A172 (cell line): ENCODE results near the gene PDRG1. TPM values are rescaled to one million over a fixed set of nuclear protein-coding genes. Genes with fewer than 3 reads are reported as not detected.
"Not testable (repeated sequence)": the region's sequence is repeated elsewhere in the genome, so short reads cannot be mapped to it uniquely, and the experiment has no call there.

Experiments
- DNase-seq: peaks from one replicate; pipeline ENCODE4 v3.0.0-alpha.2; 2015; ENCODE audit warnings: low spot score
- total RNA-seq: library from RNA; depleted of rRNA; stranded (reverse); fragments of >200 nt; shearing (Covaris generic); gene quantifications from 2 replicates; pipeline ENCODE4 v1.2.3, GENCODE V29; 2014

Gene PDRG1
- total RNA-seq, 1 experiment from 2014 or later = 7.9 TPM

DNA sequence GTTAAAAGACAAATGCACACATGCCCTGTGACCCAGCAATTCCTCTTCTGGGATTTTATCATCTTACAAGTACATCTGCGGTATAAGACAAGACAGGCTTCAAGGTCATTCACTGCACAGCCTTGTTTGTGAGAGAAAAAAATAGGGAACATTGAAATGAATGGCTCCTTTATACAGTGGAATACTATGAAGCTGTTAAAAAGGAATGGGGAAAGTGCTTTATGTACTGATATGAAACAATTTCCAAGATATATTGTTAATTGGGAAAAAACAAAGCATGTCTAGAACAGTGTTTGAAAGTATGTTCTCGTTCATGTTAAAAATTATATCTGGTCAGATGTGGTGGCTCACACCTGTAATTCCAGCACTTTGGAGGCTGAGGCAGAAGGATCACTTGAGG lies 25.4 kb downstream of the PDRG1 start:
- no peak for DNase-seq

- DNase-seq = no peak
These were observed 26.2 kb downstream of the PDRG1 start for GRCh38 chr20:31925631-31926030.

DNA sequence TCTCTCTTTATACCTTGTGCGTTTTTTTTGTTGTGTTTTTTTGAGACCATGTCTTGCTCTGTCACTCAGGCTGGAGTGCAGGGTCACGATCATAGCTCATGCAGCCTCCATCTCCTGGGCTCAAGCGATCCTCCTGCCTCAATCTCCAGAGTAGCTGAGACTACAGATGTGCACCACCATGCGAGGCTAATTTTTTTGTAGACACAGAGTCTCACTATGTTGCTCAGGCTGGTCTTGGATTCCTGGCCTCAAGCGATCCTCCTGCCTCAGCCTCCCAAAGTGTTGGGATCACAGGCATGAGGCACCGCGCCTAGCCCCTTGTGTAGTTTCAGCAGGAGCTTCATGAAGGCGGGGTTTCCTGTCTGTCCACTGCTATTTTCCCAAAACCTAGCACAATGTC lies 27.3 kb downstream of the PDRG1 start:
- DNase-seq = no peak

DNA sequence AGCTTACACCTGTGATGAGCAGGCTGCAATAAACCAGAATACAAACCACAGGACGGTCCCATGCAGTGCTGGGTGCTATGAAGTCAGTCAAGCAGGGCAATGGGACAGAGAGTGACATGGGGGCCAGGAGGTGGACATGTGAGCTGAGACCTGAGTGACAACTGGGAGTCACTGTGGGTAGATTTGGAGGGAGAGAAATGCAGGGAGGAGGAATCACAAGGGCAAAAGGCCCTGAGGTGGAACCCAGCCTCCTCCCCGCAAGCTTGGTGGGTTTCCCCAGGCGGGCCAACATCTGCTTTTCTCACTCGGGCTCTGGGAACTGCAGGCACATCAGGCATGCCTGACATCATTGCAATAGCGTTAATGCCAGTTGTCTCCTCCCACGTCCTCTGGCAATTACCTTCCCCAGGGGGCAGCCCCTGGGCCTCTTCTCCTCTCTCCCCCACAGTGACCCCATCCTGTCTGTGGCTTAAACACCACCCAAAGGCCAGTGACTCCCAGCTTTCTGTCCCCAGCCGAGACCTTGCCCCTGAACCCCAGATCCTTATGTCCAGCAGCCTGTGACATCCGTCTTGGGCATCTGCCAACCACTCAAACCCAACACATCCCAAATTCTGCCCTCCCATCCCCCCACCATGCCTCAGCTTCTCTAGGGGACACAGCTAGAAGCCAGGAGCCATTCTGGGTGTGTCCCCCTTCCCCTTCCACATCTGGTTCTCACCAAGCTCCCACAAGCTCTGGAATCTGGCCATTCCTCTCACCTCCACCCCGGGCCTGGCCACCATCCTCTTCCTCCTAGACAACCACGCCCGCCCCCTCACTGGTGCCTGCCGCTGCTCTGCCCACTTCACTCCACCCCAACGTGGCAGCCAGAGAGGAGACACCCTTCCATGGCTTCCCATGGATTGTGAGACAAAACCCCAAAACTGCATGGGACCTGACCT lies 28.2 kb downstream of the PDRG1 start:
- DNase-seq = no peak

- DNase-seq = no peak
These were observed 29.3 kb downstream of the PDRG1 start for GRCh38 chr20:31922588-31922987.

DNA sequence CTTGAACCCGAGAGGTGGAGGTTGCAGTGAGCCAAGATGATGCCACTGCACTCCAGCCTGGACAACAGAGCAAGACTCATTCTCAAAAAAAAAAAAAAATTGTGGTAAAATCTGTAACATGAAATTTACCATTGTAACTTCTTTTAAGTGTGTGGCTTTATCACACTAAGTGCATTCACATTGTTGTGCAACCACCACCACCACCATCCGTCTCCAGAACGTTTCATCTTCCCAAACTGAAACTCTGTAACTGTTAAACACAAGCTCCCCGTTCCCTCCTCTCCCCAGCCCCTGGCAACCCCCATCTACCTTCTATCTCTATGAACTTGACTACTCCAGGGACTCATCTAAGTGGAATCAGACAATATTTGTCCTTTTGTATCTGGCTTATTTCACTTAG lies 29.7 kb downstream of the PDRG1 start:
- no peak for DNase-seq

- not testable (repeated sequence) for DNase-seq
These were observed 30.4 kb downstream of the PDRG1 start for GRCh38 chr20:31921480-31921879.

DNA sequence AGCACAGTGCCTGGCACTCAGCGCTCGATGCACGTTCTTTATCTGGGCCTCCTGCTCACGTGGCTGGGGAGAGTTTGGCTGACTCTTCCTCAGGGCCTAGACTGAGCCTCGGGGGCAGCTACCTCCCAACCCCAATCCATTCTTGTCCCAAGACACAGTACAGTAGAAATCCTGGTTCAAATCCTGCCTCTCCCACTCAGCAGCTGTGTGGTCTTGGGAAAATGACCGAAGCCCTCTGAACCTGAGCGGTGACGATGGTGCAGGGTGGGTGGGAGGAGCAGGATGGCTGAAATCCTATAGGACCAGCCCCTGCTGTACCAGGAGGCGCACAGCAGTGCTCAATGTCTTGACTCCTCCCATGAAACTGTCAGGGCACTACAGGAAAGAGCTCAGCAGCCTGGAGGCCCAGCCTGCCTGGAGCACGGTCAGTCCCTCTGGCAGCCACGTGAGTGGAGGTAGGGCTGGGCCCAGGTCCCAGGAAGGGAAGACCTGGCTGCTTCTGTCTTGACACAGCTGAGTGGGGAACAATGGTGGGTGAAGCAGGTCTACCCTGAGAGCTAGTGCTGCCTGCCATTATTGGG lies 31.5 kb downstream of the PDRG1 start:
- DNase-seq = no peak

DNA sequence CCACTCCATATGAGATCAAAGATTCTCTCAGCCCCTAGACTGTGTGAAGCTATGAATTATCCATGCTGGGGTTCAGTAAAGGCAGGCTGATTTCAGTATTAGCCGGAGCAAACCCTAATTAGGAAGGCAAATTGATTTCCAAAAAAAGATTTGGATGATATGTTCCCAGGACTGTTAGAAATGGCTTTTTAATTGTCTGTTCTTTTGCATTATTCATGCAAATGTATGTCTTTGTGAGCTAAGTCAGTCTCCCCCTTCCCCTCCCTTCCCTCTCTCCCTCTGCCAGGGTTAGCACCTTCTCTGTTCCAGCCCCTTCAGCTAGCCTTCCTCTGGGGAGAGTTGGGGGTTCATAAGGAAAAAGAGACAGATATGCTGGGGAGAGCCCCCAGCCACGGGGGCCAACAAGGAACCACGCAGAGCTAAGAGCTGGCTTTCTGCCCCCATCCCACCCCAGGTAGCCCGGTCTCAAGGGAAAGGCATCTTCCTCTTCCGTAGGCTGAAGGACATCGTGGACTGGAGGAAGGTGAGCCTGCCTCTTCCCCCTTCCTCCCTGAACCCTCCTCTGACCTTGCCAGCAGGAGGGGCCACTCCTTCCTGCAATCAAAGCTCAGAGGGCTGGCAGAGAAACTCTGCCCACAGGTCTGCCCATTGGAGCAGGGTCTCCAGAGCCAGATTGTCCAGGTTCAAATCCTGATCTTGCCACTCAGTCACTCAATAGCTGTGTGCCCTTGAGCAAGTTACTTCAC lies 32.3 kb downstream of the PDRG1 start:
- no peak for DNase-seq

DNA sequence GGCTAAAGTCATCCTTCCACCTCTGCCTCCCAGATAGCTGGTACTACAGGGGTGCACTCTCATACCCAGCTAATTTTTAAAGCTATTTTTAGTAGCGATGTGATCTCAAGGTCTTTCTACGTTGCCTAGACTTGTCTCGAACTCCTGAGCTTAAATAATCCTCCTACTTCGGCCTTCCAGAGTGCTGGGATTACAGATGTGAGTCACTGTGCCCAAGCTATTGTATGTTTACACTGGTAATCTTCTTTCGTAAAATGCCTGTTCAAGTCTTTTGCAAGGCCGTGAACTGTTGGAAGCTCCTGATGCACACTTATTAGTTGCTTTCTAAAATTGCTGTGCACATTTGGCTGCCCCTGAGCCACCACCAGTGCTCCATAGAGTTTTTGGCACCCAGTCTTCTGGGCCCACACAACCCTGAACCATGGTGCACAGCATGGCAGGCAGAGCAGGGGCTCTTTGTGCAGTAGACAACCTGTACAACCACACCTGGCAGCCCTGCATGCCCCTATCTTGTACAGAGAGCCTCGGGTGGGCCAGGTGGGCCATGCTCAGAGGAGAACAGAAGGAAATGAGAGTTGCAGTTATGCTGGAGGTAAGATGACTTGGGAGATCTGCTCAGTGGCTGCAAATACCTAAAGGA lies 33.3 kb downstream of the PDRG1 start:
- no peak for DNase-seq

- DNase-seq = not testable (repeated sequence)
These were observed 33.9 kb downstream of the PDRG1 start for GRCh38 chr20:31917962-31918412.

DNA sequence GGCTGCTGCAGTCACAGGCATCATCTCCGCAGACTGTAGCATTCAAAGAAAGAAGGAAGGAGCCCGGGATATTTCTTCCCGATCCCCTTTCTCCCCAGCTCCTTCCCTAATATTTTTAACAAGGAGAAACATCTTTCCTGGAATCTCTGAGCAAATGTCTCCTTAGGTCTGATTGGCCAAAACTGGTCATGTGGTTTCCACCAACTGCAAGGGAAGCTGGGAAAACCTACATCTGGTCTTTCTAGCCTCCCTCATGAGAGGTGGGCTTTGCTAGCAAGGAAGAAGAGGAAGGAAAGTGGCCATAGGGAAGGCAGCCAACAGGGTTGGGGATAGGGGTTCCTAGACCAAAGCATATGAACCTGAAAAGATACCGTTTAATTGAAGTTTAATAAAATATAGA lies 35.1 kb downstream of the PDRG1 start:
- no peak for DNase-seq

DNA sequence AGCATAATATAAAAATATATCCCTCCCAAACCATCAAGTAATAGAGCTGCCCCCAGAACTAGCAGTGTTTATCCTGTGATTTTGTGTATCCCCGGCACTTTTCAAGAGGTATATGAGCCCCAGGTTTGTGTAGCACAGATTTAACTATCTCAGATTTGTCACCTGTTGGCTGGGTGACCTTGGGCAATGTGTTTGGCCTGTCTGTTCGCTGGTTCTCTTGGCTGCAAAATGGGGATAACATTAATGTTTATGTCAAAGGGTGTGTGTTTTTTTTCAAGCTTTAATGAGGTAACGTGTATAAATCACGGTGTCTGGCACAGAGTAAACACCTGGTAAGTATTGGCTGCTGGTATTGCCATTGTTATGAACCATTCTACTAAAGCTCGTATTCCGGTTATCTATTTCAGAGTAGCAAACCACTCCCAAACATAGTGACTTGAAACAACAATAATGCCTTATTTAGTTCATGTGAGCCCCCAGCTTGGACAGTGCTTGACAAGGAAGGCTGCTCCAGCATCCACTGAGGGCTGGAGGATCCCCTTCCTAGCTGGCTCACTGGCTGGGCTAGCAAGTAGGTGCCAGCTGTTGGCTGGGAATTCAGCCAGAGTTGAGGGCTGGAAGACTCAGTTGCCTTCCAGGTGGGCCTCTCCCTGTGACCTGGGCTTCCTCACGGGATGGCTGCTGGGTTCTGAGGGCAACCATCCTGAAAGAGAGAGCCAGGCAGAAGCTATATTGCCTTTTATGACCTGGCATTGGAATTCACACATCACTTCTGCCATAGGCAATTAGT lies 36.2 kb downstream of the PDRG1 start:
- DNase-seq = no peak

GRCh38 chr20:31914170-31914569 lies 37.7 kb downstream of the PDRG1 start:
- no peak for DNase-seq

DNA sequence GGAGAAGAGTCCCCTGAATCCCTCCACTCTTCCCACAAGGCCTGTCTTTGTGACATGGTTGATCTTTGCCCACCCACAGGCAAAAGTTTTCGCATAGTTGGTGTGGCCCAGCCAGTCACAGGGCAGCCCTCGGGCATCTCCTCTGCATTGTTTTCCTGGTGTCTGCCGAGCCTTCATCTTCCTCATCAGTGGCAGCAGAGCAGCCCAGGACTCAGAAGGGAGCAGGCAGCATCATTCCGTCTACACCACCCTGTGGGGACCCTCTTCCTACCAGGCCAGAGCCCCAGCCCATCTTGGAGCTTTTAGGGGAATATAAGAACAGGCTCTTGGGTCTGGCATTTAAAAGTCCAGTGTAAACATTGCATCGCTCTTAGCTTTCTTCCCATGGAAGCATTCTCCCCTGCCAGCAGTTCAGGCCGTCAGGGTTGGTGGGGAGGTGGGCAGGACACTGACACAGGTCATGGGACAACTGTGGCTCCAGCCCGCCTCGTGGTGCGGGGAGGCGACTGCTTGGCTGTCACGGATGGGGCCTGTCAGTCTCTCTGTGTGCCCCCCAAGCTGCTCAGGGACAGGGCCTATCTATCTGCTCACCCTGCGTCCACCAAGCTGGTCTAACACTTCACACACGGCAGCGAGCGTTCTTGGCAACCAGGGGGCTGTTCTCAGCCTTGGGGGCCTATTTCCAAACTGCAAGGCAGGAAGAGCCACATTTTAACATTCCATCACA lies 38.3 kb downstream of the PDRG1 start:
- DNase-seq = no peak

DNA sequence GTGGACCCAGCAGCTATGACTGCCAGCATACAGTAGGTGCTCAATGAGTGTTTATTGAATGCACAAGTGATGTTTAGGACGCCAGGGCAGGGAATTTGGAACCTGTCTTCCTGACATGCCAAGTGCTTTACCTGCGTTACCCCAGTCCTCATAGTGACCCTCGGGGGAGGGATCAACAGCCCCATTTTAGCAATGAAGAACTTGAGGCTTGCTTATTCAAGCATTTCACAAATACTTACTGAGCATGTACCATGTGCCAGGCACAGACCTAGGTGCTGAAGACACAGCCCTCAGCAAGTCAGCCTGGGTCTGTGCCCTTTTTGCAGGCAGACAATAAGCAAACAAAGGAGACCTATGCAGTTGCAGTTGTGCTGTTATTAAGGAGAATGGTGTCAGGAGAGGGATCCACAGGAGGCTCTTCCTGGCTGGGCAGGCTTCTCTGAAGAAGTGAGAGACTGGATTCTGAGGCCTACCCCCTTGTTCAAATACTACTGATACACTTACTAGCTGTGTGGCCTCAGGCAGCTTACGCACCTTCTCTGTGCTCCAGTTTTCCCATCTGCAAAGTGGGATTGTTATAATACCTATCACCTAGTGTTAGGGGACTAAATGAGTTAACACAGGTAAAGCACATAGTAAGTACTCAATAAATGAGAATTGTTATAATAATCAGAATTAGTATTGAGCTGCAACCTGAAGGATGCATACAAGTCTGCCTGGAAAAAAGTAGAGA lies 41.6 kb downstream of the PDRG1 start:
- DNase-seq = no peak

DNA sequence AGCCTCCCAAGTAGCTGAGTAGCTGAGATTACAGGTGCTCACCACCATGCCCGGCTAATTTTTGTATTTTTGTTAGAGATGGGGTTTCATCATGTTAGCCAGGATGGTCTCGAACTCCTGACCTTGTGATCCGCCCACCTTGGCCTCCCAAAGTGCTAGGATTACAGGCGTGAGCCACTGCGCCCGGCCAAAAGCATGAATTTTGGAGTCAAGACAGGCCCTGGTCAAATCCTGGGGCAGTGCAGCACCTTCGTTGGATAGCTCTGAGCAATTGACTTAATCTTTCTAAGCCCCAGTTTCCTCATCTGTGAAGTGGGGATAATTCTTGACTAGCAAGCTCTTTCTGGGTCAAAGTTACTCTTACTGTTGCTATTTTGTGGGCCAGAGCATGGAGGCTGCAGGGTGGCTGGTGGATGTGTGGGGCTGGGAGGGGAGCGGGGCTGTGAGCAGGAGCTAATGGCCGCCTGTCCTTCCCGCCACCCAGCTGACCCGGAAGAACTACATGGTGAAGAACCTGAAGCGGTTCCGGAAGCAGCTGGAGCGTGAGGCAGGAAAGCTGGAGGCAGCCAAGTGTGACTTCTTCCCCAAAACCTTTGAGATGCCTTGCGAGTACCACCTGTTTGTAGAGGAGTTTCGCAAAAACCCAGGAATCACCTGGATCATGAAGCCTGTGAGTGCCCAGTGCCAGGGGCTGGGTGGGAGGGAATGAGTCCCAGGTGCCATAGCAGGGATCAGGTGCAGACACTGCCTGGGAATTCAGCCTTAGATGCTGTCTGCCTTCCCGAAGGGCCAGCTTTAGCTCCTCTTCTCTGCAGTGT lies 42.4 kb downstream of the PDRG1 start:
- DNase-seq = no peak

DNA sequence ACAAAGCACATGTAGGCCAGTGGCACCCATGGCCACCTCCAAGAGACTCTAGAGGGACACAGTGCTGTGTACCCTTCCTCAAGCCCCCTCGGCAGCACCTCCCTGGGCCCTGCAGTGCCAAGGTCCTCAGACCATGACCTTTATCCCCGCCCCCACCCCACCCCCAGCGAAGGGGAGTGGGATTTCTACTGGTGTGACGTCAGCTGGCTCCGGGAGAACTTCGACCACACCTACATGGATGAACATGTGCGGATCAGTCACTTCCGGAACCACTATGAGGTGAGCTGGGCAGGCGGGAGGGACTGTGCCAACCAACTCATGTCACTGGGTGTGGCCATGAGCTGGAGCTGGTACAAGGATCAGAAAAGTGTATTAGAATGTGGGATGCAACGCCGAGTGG lies 43.4 kb downstream of the PDRG1 start:
- no peak for DNase-seq

DNA sequence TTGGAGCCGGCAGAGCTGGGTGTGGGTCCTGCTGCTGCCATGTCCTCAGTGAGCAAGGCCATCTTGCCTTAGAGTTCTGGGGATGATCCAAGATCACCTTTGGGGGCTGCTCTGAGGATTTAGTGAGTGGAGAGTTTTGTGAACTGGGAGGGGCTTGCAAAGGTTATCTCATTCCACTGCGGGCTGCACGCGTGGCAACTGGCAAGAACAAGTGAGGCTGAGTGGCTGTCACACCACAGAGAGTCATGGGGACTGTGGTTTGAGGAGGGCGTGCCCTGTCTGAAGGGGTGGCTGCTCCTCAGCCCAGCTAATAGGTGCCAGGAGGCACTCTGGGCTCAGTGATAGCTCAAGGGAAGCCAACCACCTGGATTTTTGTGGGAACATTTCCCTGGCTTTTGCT lies 43.8 kb downstream of the PDRG1 start:
- no peak for DNase-seq
